ENCODE measurements around the gene FAM3B. TPM values are rescaled to one million over a fixed set of nuclear protein-coding genes. Genes with fewer than 3 reads are reported as not detected.
A peak's percentile ranks its signal among the peaks of the same experiment; 100 is the strongest.

FAM3B gene
- total RNA-seq, 1 donor from 2014 or later = not detected

- peak; percentile 3 for DNase-seq (ENCODE audit: low read depth)
These were observed 80.9 kb downstream of the FAM3B start for GRCh38 chr21:41397471-41397891.

GRCh38 chr21:41398251-41398650, 81.7 kb downstream of the FAM3B start:
- no peak for DNase-seq (ENCODE audit: low read depth)

- no peak for DNase-seq (ENCODE audit: low read depth)
These were observed 82.2 kb downstream of the FAM3B start for GRCh38 chr21:41398831-41399230.

GRCh38 chr21:41399246-41399800, 82.7 kb downstream of the FAM3B start:
- no peak for DNase-seq (ENCODE audit: low read depth)

GRCh38 chr21:41402231-41402630, 85.6 kb downstream of the FAM3B start:
- no peak for DNase-seq (ENCODE audit: low read depth)

- no peak for DNase-seq (ENCODE audit: low read depth)
These were observed 86.2 kb downstream of the FAM3B start for GRCh38 chr21:41402796-41403195.

- no peak for DNase-seq (ENCODE audit: low read depth)
These were observed 86.7 kb downstream of the FAM3B start for GRCh38 chr21:41403331-41403730.

- DNase-seq (ENCODE audit: low read depth) = no peak
These were observed 87.4 kb downstream of the FAM3B start for GRCh38 chr21:41403966-41404365.

GRCh38 chr21:41405321-41405720, 88.7 kb downstream of the FAM3B start:
- DNase-seq (ENCODE audit: low read depth) = no peak

- no peak for DNase-seq (ENCODE audit: low read depth)
These were observed 89.7 kb downstream of the FAM3B start for GRCh38 chr21:41406340-41406739.

Other genes starting within 250 kb of the FAM3B start
- gene BACE2, start 148.6 kb upstream of the FAM3B start, total RNA-seq = 88.7 and 99.5 TPM in 2 replicates
- 0.15 and 0.17 TPM in 2 replicates for gene MX2, start 45.2 kb downstream of the FAM3B start, total RNA-seq
- gene MX1, start 109.4 kb downstream of the FAM3B start, total RNA-seq = 12.3 and 60.8 TPM in 2 replicates
- gene TMPRSS2, start 191.4 kb downstream of the FAM3B start, total RNA-seq = 2.5 and 17.0 TPM in 2 replicates